H9 (cell line): Measurements from ENCODE around the gene SLC16A14. TPM values are rescaled to one million over a fixed set of nuclear protein-coding genes. Genes with fewer than 3 reads are reported as not detected.

ENCODE experiments used
- DNase-seq: peaks from one replicate; pipeline ENCODE4 v3.0.0-alpha.2; 2017
- H2AFZ ChIP-seq: one replicate; pipeline ENCODE4 v1.6.1; 2013; ENCODE audit warnings: mild to moderate bottlenecking, low read length, control low read depth, moderate library complexity
- H2AK5ac ChIP-seq: 2 replicates; pipeline ENCODE4 v1.6.1; 2013; ENCODE audit warnings: low read length, control low read depth, mixed read lengths; ENCODE audit not compliant: insufficient read length
- H2BK120ac ChIP-seq: one replicate; pipeline ENCODE4 v1.6.1; 2013; ENCODE audit warnings: low read depth, mild to moderate bottlenecking, low read length, control low read depth, inconsistent platforms; ENCODE audit not compliant: poor library complexity, severe bottlenecking
- H2BK12ac ChIP-seq: 2 replicates; pipeline ENCODE4 v1.6.1; 2013; ENCODE audit warnings: low read length, control low read depth, mixed read lengths, low read depth; ENCODE audit not compliant: insufficient read length
- H2BK15ac ChIP-seq: 2 replicates; pipeline ENCODE4 v1.6.1; 2013; ENCODE audit warnings: low read depth, low read length, control low read depth
- H2BK20ac ChIP-seq: one replicate; pipeline ENCODE4 v1.6.1; 2013; ENCODE audit warnings: low read depth, mild to moderate bottlenecking, low read length, control low read depth, inconsistent platforms; ENCODE audit not compliant: poor library complexity, severe bottlenecking
- H2BK5ac ChIP-seq: 2 replicates; pipeline ENCODE4 v1.6.1; 2013; ENCODE audit warnings: low read length, control low read depth, mixed read lengths; ENCODE audit not compliant: insufficient read length
- H3K14ac ChIP-seq: 2 replicates; pipeline ENCODE4 v1.6.1; 2013; ENCODE audit warnings: low read length, control low read depth; ENCODE audit not compliant: insufficient read depth
- H3K18ac ChIP-seq: 2 replicates; pipeline ENCODE4 v1.6.1; 2013; ENCODE audit warnings: low read depth, mild to moderate bottlenecking, mixed read lengths, low read length, control low read depth; ENCODE audit not compliant: insufficient read length
- H3K23ac ChIP-seq: 2 replicates; pipeline ENCODE4 v1.6.1; 2013; ENCODE audit warnings: low read length, control low read depth, mixed read lengths, low read depth; ENCODE audit not compliant: insufficient read length
- H3K23me2 ChIP-seq: 2 replicates; pipeline ENCODE4 v1.6.1; 2013; ENCODE audit warnings: low read depth, mild to moderate bottlenecking, mixed read lengths, low read length, control low read depth; ENCODE audit not compliant: insufficient read length, poor library complexity, severe bottlenecking
- H3K27ac ChIP-seq: 2 replicates; pipeline ENCODE4 v1.5.1; 2013; ENCODE audit warnings: low read length, control low read depth, mixed read lengths, low read depth; ENCODE audit not compliant: insufficient read length
- H3K27me3 ChIP-seq: 2 replicates; pipeline ENCODE4 v1.6.1; 2013; ENCODE audit warnings: low read length, control low read depth, inconsistent platforms; ENCODE audit not compliant: insufficient read depth
- H3K4ac ChIP-seq: 2 replicates; pipeline ENCODE4 v1.6.1; 2013; ENCODE audit warnings: low read depth, mild to moderate bottlenecking, control low read depth, inconsistent platforms, low read length, moderate library complexity
- H3K4me1 ChIP-seq: 2 replicates; pipeline ENCODE4 v1.6.1; 2013; ENCODE audit warnings: low read length, control low read depth, inconsistent platforms; ENCODE audit not compliant: insufficient read depth
- H3K4me2 ChIP-seq: 2 replicates; pipeline ENCODE4 v1.6.1; 2013; ENCODE audit warnings: low read length, control low read depth, mixed read lengths; ENCODE audit not compliant: insufficient read length, insufficient read depth
- H3K56ac ChIP-seq: 2 replicates; pipeline ENCODE4 v1.6.1; 2013; ENCODE audit warnings: low read depth, mild to moderate bottlenecking, mixed read lengths, low read length, control low read depth; ENCODE audit not compliant: insufficient read length
- H3K79me1 ChIP-seq: 2 replicates; pipeline ENCODE4 v1.6.1; 2013; ENCODE audit warnings: low read depth, mild to moderate bottlenecking, moderate library complexity, low read length, control low read depth, inconsistent platforms; ENCODE audit not compliant: insufficient read depth, poor library complexity, severe bottlenecking
- H3K79me2 ChIP-seq: 2 replicates; pipeline ENCODE4 v1.6.1; 2013; ENCODE audit warnings: low read length, control low read depth, inconsistent platforms; ENCODE audit not compliant: insufficient read depth
- H3K9ac ChIP-seq: 2 replicates; pipeline ENCODE4 v1.6.1; 2013; ENCODE audit warnings: low read length, control low read depth, mixed read lengths; ENCODE audit not compliant: insufficient read length; ENCODE audit errors: extremely low read depth
- H3K9me3 ChIP-seq: one replicate; pipeline ENCODE4 v1.6.1; 2013; ENCODE audit warnings: low read depth, low read length, inconsistent platforms; ENCODE audit not compliant: control insufficient read depth
- H3T11ph ChIP-seq: one replicate; pipeline ENCODE4 v1.6.1; 2013; ENCODE audit warnings: mild to moderate bottlenecking, low read length, control low read depth, inconsistent platforms
- H4K20me1 ChIP-seq: one replicate; pipeline ENCODE4 v1.6.1; 2013; ENCODE audit not compliant: control insufficient read depth, insufficient read length, insufficient read depth
- H4K5ac ChIP-seq: 2 replicates; pipeline ENCODE4 v1.6.1; 2013; ENCODE audit warnings: low read depth, mild to moderate bottlenecking, mixed read lengths, low read length, control low read depth; ENCODE audit not compliant: insufficient read length
- H4K8ac ChIP-seq: replicated peaks from 2 replicates; pipeline ENCODE4 v1.6.1; 2013; ENCODE audit warnings: low read length, control low read depth, mixed read lengths, low read depth; ENCODE audit not compliant: insufficient read length
- H4K91ac ChIP-seq: 2 replicates; pipeline ENCODE4 v1.6.1; 2013; ENCODE audit warnings: low read depth, mild to moderate bottlenecking, moderate library complexity, mixed read lengths, low read length, control low read depth; ENCODE audit not compliant: insufficient read length
- H3K27ac Mint-ChIP-seq, 3 experiments: 2 replicates in 2 of 3; 3 replicates in 1 of 3; pipeline ENCODE4 v1.8.0; 2020 to 2021; ENCODE audit warnings: mixed read lengths in 3 of 3, mild to moderate bottlenecking in 1 of 3, moderate library complexity in 1 of 3
- H3K27me3 Mint-ChIP-seq: 2 replicates; pipeline ENCODE4 v1.8.0; 2021; ENCODE audit warnings: low read depth, mild to moderate bottlenecking, moderate library complexity, mixed read lengths
- H3K36me3 Mint-ChIP-seq, 3 experiments: 2 replicates in 2 of 3; 3 replicates in 1 of 3; pipeline ENCODE4 v1.8.0; 2020 to 2021; ENCODE audit warnings: low read depth in 3 of 3, mixed read lengths in 3 of 3; ENCODE audit not compliant: insufficient read depth in 1 of 3
- H3K4me1 Mint-ChIP-seq, 2 experiments: 2 replicates each; pipeline ENCODE4 v1.8.0; 2020; ENCODE audit warnings: mixed read lengths in 2 of 2
- H3K4me3 Mint-ChIP-seq, 2 experiments: 2 replicates in 1 of 2; 3 replicates in 1 of 2; pipeline ENCODE4 v1.8.0; 2020 to 2021; ENCODE audit warnings: mild to moderate bottlenecking in 2 of 2, mixed read lengths in 2 of 2, moderate library complexity in 1 of 2
- H3K9me3 Mint-ChIP-seq, 2 experiments: 2 replicates in 1 of 2; 3 replicates in 1 of 2; pipeline ENCODE4 v1.8.0; 2020; ENCODE audit warnings: mild to moderate bottlenecking in 2 of 2, mixed read lengths in 2 of 2, moderate library complexity in 1 of 2
- total RNA-seq: library from RNA; stranded (reverse); gene quantifications from 2 replicates; pipeline ENCODE4 v1.2.1, GENCODE V29; 2021
- TF ChIP-seq, protein P1 (sequence below): fragments of 200-600 bp; sonication (generic); conservative IDR thresholded peaks from 3 replicates; pipeline ENCODE4 v1.8.0; 2021; ENCODE audit warnings: antibody characterized with exemption, mild to moderate bottlenecking

SLC16A14 gene
- total RNA-seq, 1 experiment from 2014 or later: 0.61 TPM

DNA sequence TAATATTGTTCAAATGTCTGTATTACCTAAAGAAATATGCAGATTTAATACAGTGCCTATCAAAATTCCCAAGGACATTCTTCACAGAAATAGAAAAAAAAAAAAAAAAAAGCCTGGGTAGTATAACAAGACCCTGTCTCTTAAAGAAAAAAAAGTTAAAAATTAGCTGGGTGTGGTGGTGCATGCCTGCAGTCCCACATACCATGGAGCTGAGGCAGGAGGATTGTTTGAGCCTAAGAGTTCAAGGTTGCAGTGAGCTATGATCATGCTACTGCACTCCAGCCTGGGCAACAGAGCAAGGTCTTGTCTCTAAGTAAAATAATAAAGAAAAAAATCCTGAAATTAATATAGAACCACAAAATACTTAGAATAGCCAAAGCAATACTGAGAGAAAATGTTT is 51.9 kb downstream of the SLC16A14 start:
- no peak overlapping the region for H2AK5ac ChIP-seq
- H3K27ac ChIP-seq: no peak overlapping the region
- TF ChIP-seq, protein P1, sequence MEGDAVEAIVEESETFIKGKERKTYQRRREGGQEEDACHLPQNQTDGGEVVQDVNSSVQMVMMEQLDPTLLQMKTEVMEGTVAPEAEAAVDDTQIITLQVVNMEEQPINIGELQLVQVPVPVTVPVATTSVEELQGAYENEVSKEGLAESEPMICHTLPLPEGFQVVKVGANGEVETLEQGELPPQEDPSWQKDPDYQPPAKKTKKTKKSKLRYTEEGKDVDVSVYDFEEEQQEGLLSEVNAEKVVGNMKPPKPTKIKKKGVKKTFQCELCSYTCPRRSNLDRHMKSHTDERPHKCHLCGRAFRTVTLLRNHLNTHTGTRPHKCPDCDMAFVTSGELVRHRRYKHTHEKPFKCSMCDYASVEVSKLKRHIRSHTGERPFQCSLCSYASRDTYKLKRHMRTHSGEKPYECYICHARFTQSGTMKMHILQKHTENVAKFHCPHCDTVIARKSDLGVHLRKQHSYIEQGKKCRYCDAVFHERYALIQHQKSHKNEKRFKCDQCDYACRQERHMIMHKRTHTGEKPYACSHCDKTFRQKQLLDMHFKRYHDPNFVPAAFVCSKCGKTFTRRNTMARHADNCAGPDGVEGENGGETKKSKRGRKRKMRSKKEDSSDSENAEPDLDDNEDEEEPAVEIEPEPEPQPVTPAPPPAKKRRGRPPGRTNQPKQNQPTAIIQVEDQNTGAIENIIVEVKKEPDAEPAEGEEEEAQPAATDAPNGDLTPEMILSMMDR: no peak
- Mint-ChIP-seq H3K4me3 (no peak overlapping the region), H3K9me3 (peaks cover 0 to 11% of the 10 kb centered on the region in 2 experiments; a peak in 2 of 5 replicates), H3K4me1 (no peaks in the 10 kb centered on the region), H3K27me3 (no peaks in the 10 kb centered on the region), H3K27ac (no peak overlapping the region), H3K36me3 (peaks cover 0 to 10% (median 4%) of the 10 kb centered on the region in 3 experiments; a peak in 4 of 7 replicates)
- H2BK20ac ChIP-seq: no peak overlapping the region
- no peak overlapping the region for H2BK15ac ChIP-seq
- H3T11ph ChIP-seq: no peak overlapping the region
- H3K9ac ChIP-seq: no peak overlapping the region
- no peak overlapping the region for H2BK120ac ChIP-seq
- H3K23me2 ChIP-seq: no peaks in the 10 kb centered on the region
- no peak overlapping the region for H3K14ac ChIP-seq
- H3K79me2 ChIP-seq: no peaks in the 10 kb centered on the region
- H3K23ac ChIP-seq: no peak overlapping the region
- H2BK5ac ChIP-seq: no peak overlapping the region
- no peak overlapping the region for H4K5ac ChIP-seq
- no peak overlapping the region for H3K18ac ChIP-seq
- H3K79me1 ChIP-seq: no peaks in the 10 kb centered on the region
- DNase-seq: no peak
- H3K4me1 ChIP-seq: no peaks in the 10 kb centered on the region
- H3K56ac ChIP-seq: no peak overlapping the region
- no peaks in the 10 kb centered on the region for H4K20me1 ChIP-seq
- H2AFZ ChIP-seq: no peak overlapping the region
- H3K4ac ChIP-seq: no peak overlapping the region
- no peak overlapping the region for H3K4me2 ChIP-seq
- H4K8ac ChIP-seq: no peak overlapping the region
- no peaks in the 10 kb centered on the region for H3K9me3 ChIP-seq
- no peak overlapping the region for H4K91ac ChIP-seq
- H2BK12ac ChIP-seq: no peak overlapping the region
- H3K27me3 ChIP-seq: no peaks in the 10 kb centered on the region
